ENCODE results near the gene PTPRS. TPM values are rescaled to one million over a fixed set of nuclear protein-coding genes. Genes with fewer than 3 reads are reported as not detected.

The PTPRS gene
- total and polyA plus RNA-seq, 9 of the 15 experiments (the other 6 are each of a cell fraction or from before 2014, with no cell fraction given): 1.1 to 49.4 (median 14.1) TPM

DNA sequence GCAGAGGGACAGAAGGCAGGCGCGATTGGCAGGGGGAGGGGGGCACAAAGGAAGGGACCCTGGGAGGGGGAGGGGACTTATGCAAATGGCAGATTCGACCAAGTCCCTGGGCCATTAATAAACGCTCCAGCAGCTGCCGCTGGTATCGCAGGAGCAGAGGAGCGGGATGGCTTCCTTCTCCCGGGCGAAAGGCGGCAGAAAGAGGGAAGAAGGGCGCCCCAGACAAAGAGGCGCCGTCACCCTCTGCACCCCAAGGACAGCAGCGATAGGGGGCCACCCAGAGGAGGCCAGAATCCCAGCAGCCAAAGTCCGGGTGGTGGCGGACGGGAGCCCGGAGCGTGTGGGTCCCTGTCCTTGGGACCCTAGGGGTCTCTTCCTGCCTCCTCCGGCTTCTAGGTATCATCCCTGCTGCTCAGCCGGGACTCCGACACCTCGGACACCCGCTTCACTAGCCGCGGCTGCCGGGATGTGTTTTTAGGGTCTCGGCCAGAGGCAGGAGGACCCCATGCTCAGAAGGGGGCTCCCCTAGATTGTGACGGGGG is 1.9 kb downstream of the PTPRS start:
- TF ChIP-seq ZBTB7A (IDR thresholded peaks at IDR 0.05; ENCODE audit: borderline replicate concordance, control insufficient read depth, low read depth, low read length) (peak; percentile 61; the same call in 1 of the 2 replicates), ZKSCAN3 (CRISPR knock-in tag; IDR thresholded peaks at IDR 0.05) (no peak), RAD21 (CRISPR knock-in tag; conservative IDR thresholded peaks at IDR 0.05 in 1 of 2, IDR thresholded peaks at IDR 0.05 in 1 of 2) (0 out of 4 replicates have a peak, but pooled peaks of 1 of the 2 experiments have one; percentile 8), ZNF354B (CRISPR knock-in tag; IDR thresholded peaks at IDR 0.05) (no peak), PHF20 (IDR thresholded peaks at IDR 0.05; ENCODE audit: partially characterized antibody) (no peak), CTBP1 (IDR thresholded peaks at IDR 0.05; ENCODE audit: borderline replicate concordance) (peak; percentile 30; the same call in 1 of the 2 replicates), RBBP5 (IDR thresholded peaks at IDR 0.05; ENCODE audit: borderline replicate concordance, insufficient read depth, low read length, poor library complexity, severe bottlenecking) (peak; percentile 24), SMAD4 (CRISPR knock-in tag; conservative IDR thresholded peaks at IDR 0.05) (0 out of 2 replicates have a peak, but pooled peaks have one; percentile 29)
- TF ChIP-seq, protein P1, sequence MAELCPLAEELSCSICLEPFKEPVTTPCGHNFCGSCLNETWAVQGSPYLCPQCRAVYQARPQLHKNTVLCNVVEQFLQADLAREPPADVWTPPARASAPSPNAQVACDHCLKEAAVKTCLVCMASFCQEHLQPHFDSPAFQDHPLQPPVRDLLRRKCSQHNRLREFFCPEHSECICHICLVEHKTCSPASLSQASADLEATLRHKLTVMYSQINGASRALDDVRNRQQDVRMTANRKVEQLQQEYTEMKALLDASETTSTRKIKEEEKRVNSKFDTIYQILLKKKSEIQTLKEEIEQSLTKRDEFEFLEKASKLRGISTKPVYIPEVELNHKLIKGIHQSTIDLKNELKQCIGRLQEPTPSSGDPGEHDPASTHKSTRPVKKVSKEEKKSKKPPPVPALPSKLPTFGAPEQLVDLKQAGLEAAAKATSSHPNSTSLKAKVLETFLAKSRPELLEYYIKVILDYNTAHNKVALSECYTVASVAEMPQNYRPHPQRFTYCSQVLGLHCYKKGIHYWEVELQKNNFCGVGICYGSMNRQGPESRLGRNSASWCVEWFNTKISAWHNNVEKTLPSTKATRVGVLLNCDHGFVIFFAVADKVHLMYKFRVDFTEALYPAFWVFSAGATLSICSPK (IDR thresholded peaks at IDR 0.05; ENCODE audit: borderline replicate concordance): no peak
- TF ChIP-seq, protein P2, sequence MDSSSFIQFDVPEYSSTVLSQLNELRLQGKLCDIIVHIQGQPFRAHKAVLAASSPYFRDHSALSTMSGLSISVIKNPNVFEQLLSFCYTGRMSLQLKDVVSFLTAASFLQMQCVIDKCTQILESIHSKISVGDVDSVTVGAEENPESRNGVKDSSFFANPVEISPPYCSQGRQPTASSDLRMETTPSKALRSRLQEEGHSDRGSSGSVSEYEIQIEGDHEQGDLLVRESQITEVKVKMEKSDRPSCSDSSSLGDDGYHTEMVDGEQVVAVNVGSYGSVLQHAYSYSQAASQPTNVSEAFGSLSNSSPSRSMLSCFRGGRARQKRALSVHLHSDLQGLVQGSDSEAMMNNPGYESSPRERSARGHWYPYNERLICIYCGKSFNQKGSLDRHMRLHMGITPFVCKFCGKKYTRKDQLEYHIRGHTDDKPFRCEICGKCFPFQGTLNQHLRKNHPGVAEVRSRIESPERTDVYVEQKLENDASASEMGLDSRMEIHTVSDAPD (CRISPR knock-in tag; IDR thresholded peaks at IDR 0.05): no peak
- TF ChIP-seq, protein P3, sequence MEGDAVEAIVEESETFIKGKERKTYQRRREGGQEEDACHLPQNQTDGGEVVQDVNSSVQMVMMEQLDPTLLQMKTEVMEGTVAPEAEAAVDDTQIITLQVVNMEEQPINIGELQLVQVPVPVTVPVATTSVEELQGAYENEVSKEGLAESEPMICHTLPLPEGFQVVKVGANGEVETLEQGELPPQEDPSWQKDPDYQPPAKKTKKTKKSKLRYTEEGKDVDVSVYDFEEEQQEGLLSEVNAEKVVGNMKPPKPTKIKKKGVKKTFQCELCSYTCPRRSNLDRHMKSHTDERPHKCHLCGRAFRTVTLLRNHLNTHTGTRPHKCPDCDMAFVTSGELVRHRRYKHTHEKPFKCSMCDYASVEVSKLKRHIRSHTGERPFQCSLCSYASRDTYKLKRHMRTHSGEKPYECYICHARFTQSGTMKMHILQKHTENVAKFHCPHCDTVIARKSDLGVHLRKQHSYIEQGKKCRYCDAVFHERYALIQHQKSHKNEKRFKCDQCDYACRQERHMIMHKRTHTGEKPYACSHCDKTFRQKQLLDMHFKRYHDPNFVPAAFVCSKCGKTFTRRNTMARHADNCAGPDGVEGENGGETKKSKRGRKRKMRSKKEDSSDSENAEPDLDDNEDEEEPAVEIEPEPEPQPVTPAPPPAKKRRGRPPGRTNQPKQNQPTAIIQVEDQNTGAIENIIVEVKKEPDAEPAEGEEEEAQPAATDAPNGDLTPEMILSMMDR (IDR thresholded peaks at IDR 0.05 in 2 of 3, conservative IDR thresholded peaks at IDR 0.05 in 1 of 3; ENCODE audit: insufficient read depth in 2 of 3, low read depth in 1 of 3, low read length in 3 of 3): peak in 2 of 3 experiments; percentile 49 to 51; a peak in 4 of 6 replicates
- Histone ChIP-seq H3K4me2 (ENCODE audit: insufficient read depth, low read length) (no peak overlapping the region; the same call in 1 of the 2 replicates), H3K27me3 (ENCODE audit: control insufficient read depth in 2 of 2, insufficient read depth in 2 of 2, low read length in 2 of 2) (peaks cover 18 to 43% of the 10 kb centered on the region in 2 experiments), H3K4me1 (replicated peaks in 1 of 2; ENCODE audit: control insufficient read depth in 2 of 2, insufficient read depth in 2 of 2, low read length in 2 of 2) (peaks cover 12 to 53% of the 10 kb centered on the region in 2 experiments), H3K9ac (ENCODE audit: insufficient read depth in 1 of 2, low read depth in 2 of 2, low read length in 2 of 2) (peak overlapping the region in 1 of 2 experiments; percentile 84; a peak in 2 of 4 replicates), H3K4me3 (no peak overlapping the region), H3K36me3 (ENCODE audit: control insufficient read depth, insufficient read depth, low read length) (no peaks in the 10 kb centered on the region), H3K79me2 (ENCODE audit: control insufficient read depth, insufficient read depth, low read length) (no peaks in the 10 kb centered on the region), H3K9me1 (ENCODE audit: control insufficient read depth, insufficient read depth, low read length) (no peaks in the 10 kb centered on the region), H4K20me1 (replicated peaks; ENCODE audit: control insufficient read depth, insufficient read depth, low read length) (peaks cover 6% of the 10 kb centered on the region; the same call in 1 of the 2 replicates), H3K27ac (ENCODE audit: extremely low read depth, low read depth, low read length) (no peak overlapping the region), H2AFZ (ENCODE audit: low read depth, low read length) (no peak overlapping the region), H3K9me3 (replicated peaks; ENCODE audit: control insufficient read depth, insufficient read depth, low read depth, low read length) (no peaks in the 10 kb centered on the region)
- BruUV-seq (replicated peaks): no TSS peak
- peak in 1 of 4 experiments; percentile 34 for DNase-seq (ENCODE audit: extremely low read depth in 1 of 4, low spot score in 3 of 4)
- in situ Hi-C loops (cut with MboI): no loop called here
- CTCF ChIA-PET (ENCODE audit: low intra/inter-chr PET ratio): interaction anchor here (0.5 kb wide), 1 partner anchor 46 kb away, joined by 4 read pairs; no protein-coding TSS in a partner anchor
- POLR2A ChIA-PET: interaction anchor here (0.9 kb wide), 1 partner anchor 282 kb away, joined by 3 read pairs; no protein-coding TSS in a partner anchor
- intact Hi-C loops (cut with micrococcal nuclease): no loop called here
- FAIRE-seq: no peak
- WGBS (ENCODE audit: insufficient coverage, low coverage, missing lambda C conversion rate): 2% methylated on average over 21 of the region's 29 CpGs
- no peak for ATAC-seq

Measured in K562 (cell line).